ENCODE measurements around the gene USH1C.

GRCh38 chr11:17489751-17490150 lies 54.5 kb downstream of the USH1C start:
- TF ChIP-seq GATA2 (IDR thresholded peaks at IDR 0.05; ENCODE audit: low read depth, low read length) = no peak
- no peak for TF ChIP-seq GATA3 (IDR thresholded peaks at IDR 0.05; ENCODE audit: low read depth, low read length)
